Bronchial epithelial cell (primary cell): ENCODE results near the gene GCNT2. TPM values are rescaled to one million over a fixed set of nuclear protein-coding genes. Genes with fewer than 3 reads are reported as not detected.
A peak's percentile ranks its signal among the peaks of the same experiment; 100 is the strongest.

Source experiments
- DNase-seq: peaks from one replicate; pipeline ENCODE4 v3.0.0-alpha.2; 2010; ENCODE audit warnings: low read depth
- FAIRE-seq: peaks from 2 replicates; lab custom pipeline; 2011; peaks lifted over from hg19 to GRCh38; lab: Jason Lieb, UNC
- H3K27me3 ChIP-seq: 2 replicates; pipeline ENCODE4 v1.5.1; 2011; ENCODE audit warnings: low read length; ENCODE audit not compliant: control insufficient read depth, insufficient read depth
- H3K36me3 ChIP-seq: 2 replicates; pipeline ENCODE4 v1.5.1; 2011; ENCODE audit warnings: low read length; ENCODE audit not compliant: control insufficient read depth, insufficient read depth
- H3K4me3 ChIP-seq: 2 replicates; pipeline ENCODE4 v1.5.1; 2011; ENCODE audit warnings: mild to moderate bottlenecking, low read depth, low read length, control low read depth
- total RNA-seq: library from RNA; depleted of rRNA; stranded (reverse); fragments of >200 nt; gene quantifications from 2 replicates; pipeline ENCODE4 v1.2.1, GENCODE V29; 2014
- TF ChIP-seq, protein P1 (sequence below): IDR thresholded peaks from 2 replicates; pipeline ENCODE4 v1.5.1; 2011; ENCODE audit warnings: mild to moderate bottlenecking, moderate library complexity, low read length, control low read depth, inconsistent platforms; ENCODE audit not compliant: insufficient read depth, severe bottlenecking

Gene GCNT2
- total RNA-seq, 1 donor from 2014 or later: 10.3 TPM

DNA sequence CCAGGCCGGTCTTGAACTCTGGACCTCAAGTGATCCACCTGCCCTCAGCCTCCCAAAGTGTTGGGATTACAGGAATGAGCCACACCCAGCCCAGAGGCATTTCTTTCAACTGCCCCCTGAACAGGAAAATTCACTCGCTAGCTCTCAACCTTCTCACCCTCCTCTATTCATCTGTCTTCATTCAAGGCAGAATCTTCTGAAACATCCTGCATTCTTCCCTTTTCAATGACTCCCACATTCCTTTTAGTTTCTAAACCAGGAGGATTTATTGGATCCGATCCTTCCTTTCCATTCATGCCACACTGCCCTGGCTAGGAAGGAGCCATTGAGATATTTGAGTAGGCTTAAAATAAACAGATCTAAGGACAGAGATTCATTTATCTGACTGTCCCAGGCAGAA, 120.4 kb downstream of the GCNT2 start:
- TF ChIP-seq, protein P1, sequence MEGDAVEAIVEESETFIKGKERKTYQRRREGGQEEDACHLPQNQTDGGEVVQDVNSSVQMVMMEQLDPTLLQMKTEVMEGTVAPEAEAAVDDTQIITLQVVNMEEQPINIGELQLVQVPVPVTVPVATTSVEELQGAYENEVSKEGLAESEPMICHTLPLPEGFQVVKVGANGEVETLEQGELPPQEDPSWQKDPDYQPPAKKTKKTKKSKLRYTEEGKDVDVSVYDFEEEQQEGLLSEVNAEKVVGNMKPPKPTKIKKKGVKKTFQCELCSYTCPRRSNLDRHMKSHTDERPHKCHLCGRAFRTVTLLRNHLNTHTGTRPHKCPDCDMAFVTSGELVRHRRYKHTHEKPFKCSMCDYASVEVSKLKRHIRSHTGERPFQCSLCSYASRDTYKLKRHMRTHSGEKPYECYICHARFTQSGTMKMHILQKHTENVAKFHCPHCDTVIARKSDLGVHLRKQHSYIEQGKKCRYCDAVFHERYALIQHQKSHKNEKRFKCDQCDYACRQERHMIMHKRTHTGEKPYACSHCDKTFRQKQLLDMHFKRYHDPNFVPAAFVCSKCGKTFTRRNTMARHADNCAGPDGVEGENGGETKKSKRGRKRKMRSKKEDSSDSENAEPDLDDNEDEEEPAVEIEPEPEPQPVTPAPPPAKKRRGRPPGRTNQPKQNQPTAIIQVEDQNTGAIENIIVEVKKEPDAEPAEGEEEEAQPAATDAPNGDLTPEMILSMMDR: no peak
- FAIRE-seq (no peak), DNase-seq (no peak)
- H3K4me3 ChIP-seq: no peak overlapping the region
- H3K36me3 ChIP-seq: no peaks in the 10 kb centered on the region
- no peaks in the 10 kb centered on the region for H3K27me3 ChIP-seq

DNA sequence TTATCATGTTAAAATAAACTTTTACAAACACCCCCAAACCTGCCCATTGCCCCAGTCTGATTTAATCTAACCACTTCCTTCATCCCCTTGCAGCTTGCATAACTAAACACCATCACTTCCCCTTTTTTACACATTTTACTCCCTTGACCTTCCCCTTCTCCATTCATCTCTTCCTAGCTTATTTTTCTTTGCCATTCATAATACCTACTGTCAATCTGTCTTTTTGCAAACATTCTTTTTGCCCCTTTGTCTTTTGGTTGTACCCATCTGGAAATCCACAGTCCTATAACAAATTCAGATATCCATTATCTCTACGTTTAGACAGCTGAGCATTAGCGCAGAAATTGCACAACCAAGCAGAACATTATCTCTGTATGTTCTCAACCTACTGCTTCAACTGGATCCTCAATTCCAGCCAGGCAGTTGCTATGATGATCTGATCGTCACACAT, 122.1 kb downstream of the GCNT2 start:
- DNase-seq (no peak), FAIRE-seq (no peak)
- no peaks in the 10 kb centered on the region for H3K27me3 ChIP-seq
- no peaks in the 10 kb centered on the region for H3K36me3 ChIP-seq
- no peak overlapping the region for H3K4me3 ChIP-seq
- TF ChIP-seq, protein P1: no peak

DNA sequence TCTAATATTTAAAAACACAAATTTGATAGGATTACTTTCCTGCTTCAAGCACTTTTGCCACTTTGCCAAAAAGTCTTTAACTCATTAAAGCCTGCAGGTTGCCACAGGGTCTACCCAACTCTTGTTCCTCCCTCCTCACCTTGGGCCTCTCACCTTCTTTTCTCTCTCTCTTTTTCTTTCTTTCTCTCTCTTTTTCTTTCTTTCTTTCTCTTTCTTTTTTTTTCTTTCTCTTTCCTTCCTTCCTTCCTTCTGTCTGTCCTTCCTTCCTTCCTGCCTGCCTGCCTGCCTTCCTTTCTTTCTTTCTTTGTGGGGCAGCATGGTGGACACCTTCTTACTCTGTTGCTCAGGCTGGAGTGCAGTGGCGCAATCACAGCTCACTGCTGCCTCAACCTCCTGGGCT, 123.1 kb downstream of the GCNT2 start:
- Histone ChIP-seq H3K27me3 (no peaks in the 10 kb centered on the region), H3K36me3 (no peaks in the 10 kb centered on the region), H3K4me3 (no peak overlapping the region)
- DNase-seq: no peak
- no peak for FAIRE-seq
- TF ChIP-seq, protein P1: no peak

DNA sequence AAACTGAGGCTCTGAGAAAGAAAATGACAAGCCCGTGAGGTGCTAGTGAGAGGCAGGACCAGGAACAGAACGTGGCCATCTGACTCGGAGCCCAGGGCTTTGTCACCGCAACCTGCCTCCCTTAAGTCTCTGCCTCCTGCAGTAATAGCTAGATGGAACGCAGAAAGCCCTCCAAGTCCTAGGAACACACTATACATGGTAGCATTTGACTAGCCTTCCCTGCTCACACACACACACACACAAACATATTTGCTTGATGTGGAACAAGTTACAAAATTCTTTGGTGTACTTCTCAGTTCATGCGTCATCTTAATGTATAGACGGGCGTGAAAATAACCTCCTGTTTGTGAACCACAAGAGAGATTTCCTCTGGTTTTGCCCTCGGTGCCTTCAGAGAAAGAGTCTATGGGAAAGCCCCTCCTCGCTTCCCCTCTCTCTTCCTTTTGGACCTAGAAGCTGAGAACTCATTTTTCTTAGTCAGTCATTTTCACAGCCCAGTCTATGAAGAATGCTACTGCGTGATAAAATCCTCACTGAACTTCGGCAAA, 134.4 kb downstream of the GCNT2 start:
- no peak overlapping the region for H3K4me3 ChIP-seq
- FAIRE-seq: peak; percentile 43
- TF ChIP-seq, protein P1: no peak
- no peaks in the 10 kb centered on the region for H3K36me3 ChIP-seq
- no peak for DNase-seq
- H3K27me3 ChIP-seq: no peaks in the 10 kb centered on the region

DNA sequence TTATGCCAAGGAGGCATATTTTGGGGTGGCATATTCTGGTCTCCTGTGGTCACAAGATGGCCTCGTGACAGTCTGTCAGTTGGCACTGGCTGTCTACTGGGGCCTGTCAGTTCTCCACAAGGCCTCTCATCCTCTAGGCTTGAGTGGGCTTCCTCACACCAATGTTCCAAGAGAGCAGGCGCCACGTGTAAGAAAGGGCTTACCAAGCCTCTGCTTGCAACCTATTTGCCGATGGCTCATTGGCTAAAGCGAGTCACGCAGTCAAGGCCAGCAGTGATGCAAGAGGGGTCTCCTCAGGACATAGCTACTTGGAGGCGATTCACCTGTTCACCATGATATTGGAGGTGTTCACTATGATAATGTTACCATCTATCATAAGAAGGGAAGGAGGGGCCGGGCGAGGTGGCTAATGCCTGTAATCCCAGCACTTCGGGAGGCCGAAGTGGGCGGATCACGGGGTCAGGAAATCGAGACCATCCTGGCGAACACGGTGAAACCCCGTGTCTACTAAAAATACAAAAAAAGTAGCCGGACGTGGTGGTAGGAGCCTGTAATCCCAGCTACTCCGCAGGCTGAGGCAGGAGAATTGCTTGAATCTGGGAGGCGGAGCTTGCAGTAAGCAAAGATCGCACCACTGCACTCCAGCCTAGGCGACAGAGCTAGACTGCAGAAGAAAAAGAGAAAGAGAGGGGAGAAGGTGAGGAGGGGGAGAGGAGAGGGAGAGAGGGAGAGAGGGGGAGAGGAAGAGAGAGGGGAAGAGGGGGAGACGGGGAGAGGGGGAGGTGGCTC, 138.0 kb downstream of the GCNT2 start:
- DNase-seq: no peak
- H3K4me3 ChIP-seq: no peak overlapping the region
- TF ChIP-seq, protein P1: no peak
- H3K27me3 ChIP-seq: no peaks in the 10 kb centered on the region
- H3K36me3 ChIP-seq: no peaks in the 10 kb centered on the region
- no peak for FAIRE-seq
